ENCODE measurements around the gene TLE4.

Gene TLE4

GRCh38 chr9:79629721-79630120 lies 58.0 kb downstream of the TLE4 start:
- no peak for TF ChIP-seq GATA2 (IDR thresholded peaks at IDR 0.05; ENCODE audit: low read depth, low read length)
- no peak for TF ChIP-seq GATA3 (IDR thresholded peaks at IDR 0.05; ENCODE audit: low read depth, low read length)

- TF ChIP-seq GATA3 (IDR thresholded peaks at IDR 0.05; ENCODE audit: low read depth, low read length), result no peak
Measured at GRCh38 chr9:79630521-79631403, 59.0 kb downstream of the TLE4 start.

GRCh38 chr9:79632060-79632459 lies 60.3 kb downstream of the TLE4 start:
- TF ChIP-seq GATA2 (IDR thresholded peaks at IDR 0.05; ENCODE audit: low read depth, low read length) (no peak), GATA3 (IDR thresholded peaks at IDR 0.05; ENCODE audit: low read depth, low read length) (no peak)

- TF ChIP-seq GATA2 (IDR thresholded peaks at IDR 0.05; ENCODE audit: low read depth, low read length) (no peak), GATA3 (IDR thresholded peaks at IDR 0.05; ENCODE audit: low read depth, low read length) (no peak)
Measured at GRCh38 chr9:79632705-79633104, 60.9 kb downstream of the TLE4 start.

GRCh38 chr9:79633558-79633957 lies 61.8 kb downstream of the TLE4 start:
- TF ChIP-seq GATA2 (IDR thresholded peaks at IDR 0.05; ENCODE audit: low read depth, low read length) (no peak), GATA3 (IDR thresholded peaks at IDR 0.05; ENCODE audit: low read depth, low read length) (no peak)

- TF ChIP-seq GATA2 (IDR thresholded peaks at IDR 0.05; ENCODE audit: low read depth, low read length) (no peak), GATA3 (IDR thresholded peaks at IDR 0.05; ENCODE audit: low read depth, low read length) (no peak; the same call in 1 of the 2 replicates)
Measured at GRCh38 chr9:79637177-79637925, 65.6 kb downstream of the TLE4 start.

GRCh38 chr9:79638806-79639205 lies 67.0 kb downstream of the TLE4 start:
- no peak for TF ChIP-seq GATA3 (IDR thresholded peaks at IDR 0.05; ENCODE audit: low read depth, low read length)
- TF ChIP-seq GATA2 (IDR thresholded peaks at IDR 0.05; ENCODE audit: low read depth, low read length), result no peak

- TF ChIP-seq GATA2 (IDR thresholded peaks at IDR 0.05; ENCODE audit: low read depth, low read length), result no peak
- no peak for TF ChIP-seq GATA3 (IDR thresholded peaks at IDR 0.05; ENCODE audit: low read depth, low read length)
Measured at GRCh38 chr9:79639354-79639753, 67.6 kb downstream of the TLE4 start.

GRCh38 chr9:79641070-79641469 lies 69.3 kb downstream of the TLE4 start:
- TF ChIP-seq GATA2 (IDR thresholded peaks at IDR 0.05; ENCODE audit: low read depth, low read length) (no peak), GATA3 (IDR thresholded peaks at IDR 0.05; ENCODE audit: low read depth, low read length) (no peak)

GRCh38 chr9:79642671-79643070 lies 70.9 kb downstream of the TLE4 start:
- TF ChIP-seq GATA2 (IDR thresholded peaks at IDR 0.05; ENCODE audit: low read depth, low read length), result no peak
- TF ChIP-seq GATA3 (IDR thresholded peaks at IDR 0.05; ENCODE audit: low read depth, low read length), result no peak

- TF ChIP-seq GATA3 (IDR thresholded peaks at IDR 0.05; ENCODE audit: low read depth, low read length) (no peak), GATA2 (IDR thresholded peaks at IDR 0.05; ENCODE audit: low read depth, low read length) (no peak)
Measured at GRCh38 chr9:79644048-79644447, 72.3 kb downstream of the TLE4 start.

GRCh38 chr9:79644601-79645000 lies 72.8 kb downstream of the TLE4 start:
- TF ChIP-seq GATA2 (IDR thresholded peaks at IDR 0.05; ENCODE audit: low read depth, low read length) (no peak), GATA3 (IDR thresholded peaks at IDR 0.05; ENCODE audit: low read depth, low read length) (no peak)

GRCh38 chr9:79645110-79645509 lies 73.3 kb downstream of the TLE4 start:
- TF ChIP-seq GATA3 (IDR thresholded peaks at IDR 0.05; ENCODE audit: low read depth, low read length) (no peak), GATA2 (IDR thresholded peaks at IDR 0.05; ENCODE audit: low read depth, low read length) (no peak)

GRCh38 chr9:79646096-79646495 lies 74.3 kb downstream of the TLE4 start:
- TF ChIP-seq GATA2 (IDR thresholded peaks at IDR 0.05; ENCODE audit: low read depth, low read length), result no peak
- no peak for TF ChIP-seq GATA3 (IDR thresholded peaks at IDR 0.05; ENCODE audit: low read depth, low read length)

Data from SH-SY5Y (cell line).